GM15510 (cell line): ENCODE data around the gene TIMM8A.

Experiments used
- POLR2A ChIP-seq: IDR thresholded peaks from 3 replicates; pipeline ENCODE4 v1.6.1; 2011; ENCODE audit warnings: borderline replicate concordance; ENCODE audit not compliant: insufficient read length; ENCODE audit errors: extremely low read depth

Gene TIMM8A, protein sequence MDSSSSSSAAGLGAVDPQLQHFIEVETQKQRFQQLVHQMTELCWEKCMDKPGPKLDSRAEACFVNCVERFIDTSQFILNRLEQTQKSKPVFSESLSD

DNA sequence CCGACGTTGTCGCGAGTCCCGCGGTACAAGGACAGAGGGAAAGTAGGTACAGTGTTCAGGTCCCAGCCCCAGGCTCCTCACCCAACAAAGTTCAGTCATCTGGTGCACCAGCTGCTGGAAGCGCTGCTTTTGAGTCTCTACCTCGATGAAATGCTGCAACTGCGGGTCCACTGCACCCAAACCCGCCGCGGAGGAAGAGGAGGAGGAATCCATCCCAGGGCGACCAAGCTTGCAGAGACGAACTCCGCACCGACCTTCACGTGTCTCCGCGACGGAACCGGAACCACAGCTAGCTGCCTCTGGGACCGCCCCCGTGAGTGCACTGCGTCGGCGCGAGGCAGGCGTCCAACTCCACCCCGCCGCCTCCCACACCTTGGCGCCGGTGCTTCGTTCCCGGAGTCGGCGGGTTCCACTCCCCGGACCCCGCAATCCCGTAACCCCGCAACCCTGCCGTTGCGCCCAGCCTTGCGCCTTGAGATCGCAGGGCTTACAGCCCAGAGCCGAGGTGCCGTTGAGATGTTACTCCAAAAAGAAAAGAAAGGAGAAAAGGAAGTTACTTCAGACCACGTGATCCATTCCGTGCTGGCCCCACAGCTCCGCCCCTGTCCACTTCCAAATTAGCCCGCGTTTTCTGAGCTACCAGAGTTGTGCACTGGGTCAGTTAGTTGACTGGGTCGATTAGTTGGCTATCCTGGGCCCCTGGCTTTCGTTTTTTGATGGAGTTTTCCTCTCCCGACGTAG, at the start of gene TIMM8A:
Gene TIMM8A (minus strand): TSS at position 291 of the 741 bp plus-strand sequence. CDS start 78 bp downstream, at position 213.
- peak; percentile 70 for TF ChIP-seq POLR2A

DNA sequence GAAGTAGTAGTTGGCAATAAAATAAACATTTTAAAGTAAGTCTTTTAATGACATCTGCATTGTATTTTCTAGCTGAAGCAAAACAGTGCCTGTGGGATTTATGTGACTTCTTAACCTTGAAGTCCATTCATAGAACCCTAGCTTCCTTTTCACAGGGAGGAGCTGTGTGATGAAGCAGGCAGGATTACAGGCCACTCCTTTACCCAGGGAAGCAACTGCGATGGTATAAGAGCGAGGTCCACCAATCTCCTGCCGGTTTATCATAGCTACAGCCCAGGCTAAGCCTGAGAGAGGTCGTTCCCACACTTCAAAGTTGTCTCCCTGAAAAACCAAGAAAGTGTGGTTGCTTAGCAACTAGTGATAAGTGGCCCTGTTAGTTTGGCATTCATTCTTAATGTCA, 49.2 kb upstream of the TIMM8A start:
- no peak for TF ChIP-seq POLR2A

DNA sequence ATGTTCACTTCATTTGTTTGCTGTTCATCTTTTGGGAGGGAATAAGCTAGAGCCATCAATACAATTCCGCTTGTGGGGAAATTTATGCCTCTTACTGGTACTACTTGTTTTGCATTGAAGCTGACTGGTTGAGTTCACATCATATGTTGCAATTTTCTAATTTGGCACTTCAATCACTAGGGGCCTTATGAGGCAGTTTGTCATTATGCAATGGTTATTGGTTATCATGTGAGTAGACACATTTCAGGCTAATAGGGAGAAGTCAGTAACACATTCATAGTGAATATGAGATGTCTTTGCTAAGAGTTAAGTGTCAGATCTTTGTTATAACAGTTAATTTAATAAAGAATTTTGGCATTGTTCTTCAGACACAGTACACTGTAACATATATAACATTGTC, 47.2 kb upstream of the TIMM8A start:
- no peak for TF ChIP-seq POLR2A

DNA sequence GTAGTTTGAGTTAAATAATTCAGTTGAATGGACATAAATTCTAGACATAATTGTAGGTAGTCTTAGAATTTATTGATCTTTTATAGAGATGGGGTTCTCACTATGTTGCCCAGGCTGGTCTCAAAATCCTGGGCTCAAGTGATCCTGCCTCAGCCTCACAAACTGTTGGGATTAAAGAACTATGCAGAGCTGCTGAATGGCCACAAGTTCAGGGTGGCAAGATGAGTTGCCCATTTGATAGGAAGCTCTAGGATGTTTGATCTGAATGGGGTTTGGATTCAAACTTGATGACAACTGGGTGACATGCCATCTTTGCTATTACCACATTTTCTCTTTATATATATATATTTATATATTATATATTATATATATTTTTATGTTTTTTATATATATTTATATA, 45.8 kb upstream of the TIMM8A start:
- no peak for TF ChIP-seq POLR2A

DNA sequence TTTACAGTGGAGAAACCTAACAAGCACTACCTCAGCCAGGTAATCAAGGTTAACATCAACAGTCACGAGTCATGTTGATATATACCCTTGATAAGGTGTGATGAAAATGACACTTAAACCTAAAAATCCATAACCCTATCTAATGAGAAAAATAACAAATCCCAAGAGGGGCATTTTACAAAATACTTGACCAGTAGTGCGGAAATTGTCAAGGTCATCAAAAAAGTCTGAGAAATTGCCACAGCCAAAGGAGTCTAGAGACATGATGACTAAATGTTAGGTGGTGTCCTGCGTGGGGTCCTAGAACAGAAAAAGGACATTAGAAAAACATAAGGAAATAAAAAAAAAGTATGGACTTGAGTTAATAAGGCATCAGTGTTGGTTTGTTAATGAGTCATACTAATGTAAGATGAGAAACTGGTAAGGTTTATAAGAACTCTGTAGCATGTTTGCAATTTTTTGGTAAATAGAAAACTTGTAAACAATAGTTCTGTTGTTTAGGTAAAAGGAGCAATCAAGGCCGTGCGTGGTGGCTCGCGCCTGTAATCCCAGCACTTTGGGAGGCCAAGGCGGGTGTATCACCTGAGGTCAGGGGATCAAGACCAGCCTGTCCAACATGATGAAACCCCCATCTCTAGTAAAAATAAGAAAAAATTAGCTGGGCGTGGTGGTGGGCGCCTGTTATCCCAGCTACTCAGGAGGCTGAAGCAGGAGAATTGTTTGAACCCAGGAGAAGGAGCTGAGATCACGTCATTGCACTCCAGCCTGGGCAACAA, 45.2 kb upstream of the TIMM8A start:
- no peak for TF ChIP-seq POLR2A

DNA sequence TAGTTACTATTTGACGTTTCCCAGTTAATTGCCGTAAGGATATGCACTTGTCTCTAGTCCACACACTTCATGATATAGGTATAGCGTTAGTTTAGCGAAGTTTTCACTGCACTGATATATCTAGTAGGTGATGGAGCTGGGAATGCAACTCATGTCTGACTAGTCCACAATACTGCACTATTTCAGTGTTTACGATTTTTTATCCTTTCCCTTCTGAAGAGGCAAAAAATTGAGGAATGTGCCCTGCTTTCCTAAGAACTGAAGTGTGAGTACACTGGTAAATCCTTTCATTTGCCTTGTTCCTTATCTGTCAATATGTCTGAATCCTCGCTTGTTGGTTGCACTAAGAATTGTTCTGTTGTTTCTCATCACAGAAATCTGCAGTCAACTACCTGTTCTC, 43.3 kb upstream of the TIMM8A start:
- no peak for TF ChIP-seq POLR2A

DNA sequence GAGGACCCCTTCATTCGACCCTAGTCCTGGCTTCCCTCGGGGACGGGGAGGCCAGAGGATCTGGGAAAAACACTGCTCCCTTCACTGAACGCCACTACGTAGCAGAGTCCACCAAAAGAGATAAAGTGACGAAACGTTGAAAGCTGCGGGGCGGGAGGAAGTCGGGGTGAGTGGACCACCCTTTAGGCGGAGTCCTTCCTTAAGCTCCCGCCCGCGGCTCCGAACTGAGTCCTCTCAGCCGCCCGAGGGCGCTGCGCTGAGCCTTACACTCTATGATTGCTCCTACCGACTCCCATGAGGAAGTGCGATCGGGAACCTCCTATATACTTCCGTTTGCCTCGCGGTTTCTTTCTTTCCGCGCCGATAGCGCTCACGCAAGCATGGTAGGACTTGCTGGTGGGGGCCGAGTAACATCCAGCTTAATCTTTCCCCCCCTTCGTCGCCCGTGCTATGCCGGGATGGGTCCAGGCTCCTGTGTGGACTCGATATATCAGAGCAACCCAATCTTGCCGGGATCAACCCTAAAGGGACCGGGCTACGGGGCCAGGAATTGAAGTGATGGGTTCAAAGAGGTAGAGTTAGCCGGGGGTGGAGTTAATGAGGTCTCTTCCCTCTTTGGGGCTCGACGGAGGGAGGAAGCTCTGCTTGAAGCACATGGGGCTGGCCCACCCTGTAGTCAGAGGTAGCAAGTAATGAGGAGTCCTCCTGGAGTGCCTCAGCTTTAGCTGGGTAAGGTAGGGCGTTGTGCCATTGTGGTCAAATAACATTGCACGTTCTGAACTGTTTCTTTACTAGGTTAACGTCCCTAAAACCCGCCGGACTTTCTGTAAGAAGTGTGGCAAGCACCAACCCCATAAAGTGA, 42.4 kb upstream of the TIMM8A start, which contains the start of gene RPL36A:
Gene RPL36A (plus strand): TSS at position 348 of the 862 bp plus-strand sequence. CDS start 33 bp downstream, at position 381.
- TF ChIP-seq POLR2A, result peak; percentile 92

DNA sequence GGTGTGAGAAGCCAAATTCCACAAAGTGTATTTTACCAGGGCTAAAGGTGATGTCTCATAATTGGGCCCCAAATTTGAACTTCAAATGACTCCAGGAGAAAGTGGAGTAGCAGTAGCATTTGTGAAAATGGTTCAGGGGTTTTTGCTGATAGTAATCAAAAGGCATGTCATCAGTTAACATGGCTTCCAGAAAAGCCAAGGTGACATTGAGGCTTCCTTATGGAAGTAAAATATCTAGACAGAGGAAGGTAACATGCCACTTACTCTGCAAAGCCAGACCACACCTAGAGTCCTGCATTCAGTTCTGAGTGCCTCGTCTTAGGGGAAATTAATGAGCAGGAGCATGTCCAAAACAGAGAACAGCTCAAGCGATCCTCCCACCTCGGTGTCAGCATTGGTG, 40.1 kb upstream of the TIMM8A start:
- no peak for TF ChIP-seq POLR2A

DNA sequence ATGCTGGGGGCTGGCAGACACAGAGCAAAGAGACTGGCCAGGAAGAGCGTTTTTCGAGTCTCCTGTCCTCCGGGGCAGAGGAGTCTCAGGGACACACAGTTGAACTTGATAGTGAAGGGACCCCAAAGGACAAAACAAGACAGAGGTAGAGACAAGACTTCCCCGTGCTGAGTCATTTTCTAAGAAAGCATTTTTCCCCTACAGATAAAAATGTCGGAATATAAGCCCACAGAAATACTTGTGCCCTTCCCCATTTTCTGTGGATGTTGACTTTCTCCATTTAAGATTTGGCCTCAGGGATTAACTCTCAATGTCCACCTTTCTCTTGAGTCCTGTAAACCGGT, 38.0 kb upstream of the TIMM8A start:
- no peak for TF ChIP-seq POLR2A

DNA sequence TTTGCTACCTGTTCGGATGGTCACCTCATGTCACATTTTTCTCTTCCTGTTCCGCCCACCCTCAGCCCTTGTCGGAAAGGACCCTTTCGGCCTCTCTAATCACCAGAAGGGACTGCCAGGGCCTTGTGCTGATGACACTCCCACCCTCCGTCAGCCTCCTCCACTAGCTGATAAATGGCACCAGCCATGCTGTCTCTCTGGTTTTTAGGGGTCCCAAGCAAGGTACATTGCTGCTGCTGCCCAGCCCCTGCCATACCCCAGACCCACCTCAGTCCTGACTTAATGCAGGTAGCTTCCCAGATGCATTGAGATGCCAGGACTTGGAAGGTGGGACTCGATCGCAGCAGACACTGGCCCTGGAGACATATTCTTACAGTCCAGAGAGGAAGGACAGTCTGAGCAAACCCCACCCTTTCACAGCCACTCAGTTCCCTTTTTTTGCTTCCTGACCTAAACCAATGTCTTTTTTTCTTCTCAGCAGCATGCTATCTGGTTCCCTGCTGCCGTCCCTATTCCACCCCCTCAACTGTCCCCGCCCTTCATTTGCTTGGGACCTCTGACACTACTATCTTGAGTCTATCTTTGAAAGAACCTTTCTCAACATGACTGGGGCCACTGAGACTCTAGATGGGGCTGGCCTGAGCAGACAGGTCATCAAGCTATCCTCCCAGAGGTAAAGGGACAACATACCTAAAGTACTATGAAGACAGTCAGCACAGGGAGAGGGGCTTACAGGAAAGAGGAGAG, 37.4 kb upstream of the TIMM8A start, which contains the start of gene BTK:
Gene BTK (minus strand): TSS at position 397 of the 747 bp plus-strand sequence. CDS start 10,907 bp downstream, outside the sequence.
- peak; percentile 52 for TF ChIP-seq POLR2A

DNA sequence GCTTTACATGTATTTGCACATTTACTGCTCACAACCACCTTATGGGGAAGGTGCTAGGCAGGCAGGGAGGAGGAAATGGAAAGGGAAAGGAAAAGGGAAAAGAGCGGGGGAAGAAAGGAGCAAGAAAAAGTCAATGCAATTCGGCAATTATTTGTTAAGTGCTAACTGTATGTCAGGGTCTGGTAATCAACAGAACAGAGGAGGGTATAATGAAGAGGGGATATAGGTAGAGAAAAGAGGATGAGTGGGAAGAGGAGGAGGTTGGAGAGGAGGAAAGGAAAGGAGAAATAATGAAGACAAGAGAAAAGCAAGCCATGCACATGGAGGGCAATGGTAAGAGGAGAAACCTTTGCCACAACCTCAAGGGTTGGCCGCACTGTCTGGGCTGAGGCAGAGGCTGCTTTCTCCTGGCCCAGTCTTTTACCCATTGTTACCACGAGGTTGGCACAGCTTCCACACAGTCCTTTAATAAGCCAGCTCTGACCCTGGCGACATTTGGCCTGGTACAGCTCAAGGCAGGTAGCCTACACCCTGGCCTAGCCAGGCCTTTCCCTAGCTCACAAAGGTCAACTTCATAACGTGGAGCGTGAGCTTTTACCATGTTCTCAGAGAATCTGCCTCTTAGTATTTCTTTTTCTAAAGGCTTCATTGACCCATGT, 36.6 kb upstream of the TIMM8A start:
- no peak for TF ChIP-seq POLR2A

DNA sequence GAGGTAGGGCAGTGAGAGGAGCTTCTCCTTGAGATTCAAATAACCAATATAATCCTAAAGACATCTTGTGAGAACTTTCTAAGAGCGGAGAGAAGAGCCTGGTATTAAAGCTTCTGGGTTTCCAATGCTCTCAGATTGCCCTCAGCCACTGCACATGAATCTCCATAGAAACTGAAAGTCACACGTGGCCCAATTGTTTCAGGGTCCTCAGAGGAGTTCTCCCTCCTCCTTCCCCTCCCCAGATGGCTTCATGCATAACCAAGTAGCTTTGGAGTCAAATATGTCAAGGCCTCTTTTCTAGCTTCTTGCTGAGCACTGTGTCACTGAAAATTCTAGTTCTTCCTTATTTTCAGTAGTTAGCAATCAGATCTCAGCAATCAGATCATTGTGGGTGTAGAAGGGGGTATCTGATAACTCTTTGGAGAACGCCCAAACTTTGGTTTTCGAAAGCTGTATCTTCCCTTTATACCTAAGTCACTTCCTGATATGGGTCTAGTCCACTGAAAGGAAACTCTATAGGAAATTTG, 35.2 kb upstream of the TIMM8A start:
- no peak for TF ChIP-seq POLR2A

DNA sequence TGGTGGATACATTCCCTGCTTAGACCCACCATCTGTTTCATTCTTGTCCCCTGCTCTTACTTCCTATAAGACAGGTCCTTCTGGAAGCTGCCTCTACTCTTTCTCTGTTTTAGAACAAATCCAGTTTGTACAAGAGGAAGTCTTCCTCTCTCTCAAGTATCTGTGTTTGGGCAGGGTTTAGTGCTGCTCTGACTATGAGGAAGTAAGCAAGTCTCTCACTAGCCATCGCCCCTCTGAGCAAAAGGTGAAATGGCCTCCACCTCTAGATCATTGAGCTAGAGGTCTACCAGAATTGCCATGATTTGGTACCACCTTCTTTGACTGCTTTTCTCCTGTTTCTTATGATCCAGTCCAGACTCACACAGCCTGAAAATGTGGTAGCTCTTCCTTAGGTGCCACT, 29.0 kb upstream of the TIMM8A start:
- TF ChIP-seq POLR2A, result no peak
